Esophagus mucosa (tissue), 1 donor: Measurements from ENCODE around the gene NPIPA7. TPM values are rescaled to one million over a fixed set of nuclear protein-coding genes. Genes with fewer than 3 reads are reported as not detected.
A peak's percentile ranks its signal among the peaks of the same experiment; 100 is the strongest.
"Not testable (repeated sequence)": the region's sequence is repeated elsewhere in the genome, so short reads cannot be mapped to it uniquely, and the experiment has no call there.

Experiments used
- ATAC-seq: fragments of 200-7000 bp; cut with Tn5 transposase; one replicate; pipeline ENCODE4 v1.9.1; 2020
- total RNA-seq: library from RNA; stranded (reverse); gene quantifications from one replicate; pipeline ENCODE4 v1.2.4, GENCODE V29; 2023
- donor health status: DM: yes; HTN: yes; CAD: no.

The NPIPA7 gene
- 9.4 TPM for total RNA-seq

GRCh38 chr16:16378840-16379239 lies at the start of gene NPIPA7:
Gene NPIPA7, plus strand, starts transcription at chr16:16379140. Its CDS starts 105 bp downstream, at chr16:16379245.
- ATAC-seq = not testable (repeated sequence)

GRCh38 chr16:16331466-16331865 lies 47.5 kb upstream of the NPIPA7 start:
- not testable (repeated sequence) for ATAC-seq

- ATAC-seq = not testable (repeated sequence)
Measured at GRCh38 chr16:16357556-16357955, 21.4 kb upstream of the NPIPA7 start.

- not testable (repeated sequence) for ATAC-seq
Measured at GRCh38 chr16:16358539-16359240, 20.2 kb upstream of the NPIPA7 start.

- not testable (repeated sequence) for ATAC-seq
Measured at GRCh38 chr16:16363595-16363994, 15.3 kb upstream of the NPIPA7 start.

GRCh38 chr16:16364100-16364499 lies 14.8 kb upstream of the NPIPA7 start:
- peak; percentile 23 for ATAC-seq

GRCh38 chr16:16364701-16365100 lies 14.2 kb upstream of the NPIPA7 start:
- ATAC-seq = not testable (repeated sequence)

GRCh38 chr16:16365319-16365718 lies 13.6 kb upstream of the NPIPA7 start:
- ATAC-seq = peak; percentile 10

- ATAC-seq = not testable (repeated sequence)
Measured at GRCh38 chr16:16365851-16366250, 13.1 kb upstream of the NPIPA7 start.

GRCh38 chr16:16366552-16367284 lies 12.2 kb upstream of the NPIPA7 start:
- peak; percentile 22 for ATAC-seq

GRCh38 chr16:16367285-16367628 lies 11.7 kb upstream of the NPIPA7 start:
- ATAC-seq = peak; percentile 41

- not testable (repeated sequence) for ATAC-seq
Measured at GRCh38 chr16:16369081-16369856, 9.7 kb upstream of the NPIPA7 start.

GRCh38 chr16:16371136-16371735 lies 7.7 kb upstream of the NPIPA7 start:
- ATAC-seq = not testable (repeated sequence)

GRCh38 chr16:16374192-16374591 lies 4.7 kb upstream of the NPIPA7 start:
- ATAC-seq = not testable (repeated sequence)

GRCh38 chr16:16399685-16400084 lies 20.7 kb downstream of the NPIPA7 start:
- not testable (repeated sequence) for ATAC-seq

- ATAC-seq = not testable (repeated sequence)
Measured at GRCh38 chr16:16402333-16402732, 23.4 kb downstream of the NPIPA7 start.

- not testable (repeated sequence) for ATAC-seq
Measured at GRCh38 chr16:16404283-16404682, 25.3 kb downstream of the NPIPA7 start.

- ATAC-seq = not testable (repeated sequence)
Measured at GRCh38 chr16:16405421-16405820, 26.5 kb downstream of the NPIPA7 start.

GRCh38 chr16:16408430-16408829 lies 29.5 kb downstream of the NPIPA7 start:
- not testable (repeated sequence) for ATAC-seq

GRCh38 chr16:16413773-16414172 lies 34.8 kb downstream of the NPIPA7 start:
- not testable (repeated sequence) for ATAC-seq

GRCh38 chr16:16417071-16417470 lies 38.1 kb downstream of the NPIPA7 start:
- peak; percentile 26 for ATAC-seq

- not testable (repeated sequence) for ATAC-seq
Measured at GRCh38 chr16:16417914-16418544, 39.1 kb downstream of the NPIPA7 start.
